ENCODE data around the gene RASGEF1B.

DNA sequence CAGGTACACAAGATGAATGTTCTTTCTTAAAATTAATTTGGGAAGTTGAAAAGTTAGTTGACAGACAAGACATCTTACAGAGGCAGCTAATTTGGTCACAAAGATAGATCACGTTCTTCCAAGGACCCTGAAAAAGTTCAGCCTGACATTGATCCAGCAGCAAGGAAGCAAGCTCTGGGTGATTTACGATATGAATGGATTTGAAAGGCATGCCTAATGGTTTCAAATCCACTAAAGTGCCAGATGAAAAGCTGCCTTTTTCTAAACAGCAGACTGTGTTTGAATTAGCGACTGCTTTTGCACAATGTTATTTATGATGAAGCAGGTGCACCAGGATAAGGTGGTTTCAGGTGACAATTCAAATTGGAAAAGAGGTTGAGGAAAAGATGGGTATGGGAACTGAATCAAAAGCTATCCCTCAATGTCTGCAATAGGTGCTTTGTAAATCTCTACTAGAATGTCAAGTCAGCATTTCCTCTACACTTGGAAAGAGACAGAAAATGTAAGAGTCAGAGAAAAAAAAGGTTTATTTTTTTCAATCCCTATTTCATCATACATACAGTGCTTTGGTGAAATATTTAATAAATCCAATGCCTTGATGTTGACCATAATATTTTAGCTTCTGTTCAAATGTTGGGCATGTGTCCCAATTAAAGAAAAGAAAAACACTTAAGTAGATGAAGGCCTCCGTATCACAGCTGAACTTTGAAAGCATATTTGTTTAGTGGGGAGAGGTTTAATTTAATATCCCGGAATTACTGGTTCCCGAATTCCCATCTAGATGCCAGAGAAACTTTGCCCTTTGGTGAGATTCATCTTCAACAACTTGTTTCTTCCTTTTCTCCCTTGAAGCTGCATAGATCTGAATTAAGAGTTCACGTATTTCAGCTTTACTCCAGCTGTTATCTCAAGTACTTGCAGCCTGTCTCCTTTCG, 6.0 kb downstream of the RASGEF1B start:
- TF ChIP-seq RELA (CRISPR knock-in tag; IDR thresholded peaks at IDR 0.05; ENCODE audit: borderline replicate concordance) = no peak
- TF ChIP-seq TEAD4 (CRISPR knock-in tag; IDR thresholded peaks at IDR 0.05) = no peak

Data from WTC11 (cell line).